Astrocyte of the spinal cord (primary cell): ENCODE results near the gene TEX26.

Source experiments
- DNase-seq: peaks from one replicate; pipeline ENCODE4 v3.0.0; 2011; ENCODE audit warnings: low read depth, low spot score
- H3K4me3 ChIP-seq: 2 replicates; pipeline ENCODE4 v1.5.1; 2011; ENCODE audit warnings: low read depth, mild to moderate bottlenecking, low read length, moderate library complexity
- CTCF ChIP-seq: IDR thresholded peaks from 2 replicates; pipeline ENCODE4 v1.5.1; 2012; ENCODE audit warnings: low read depth, mild to moderate bottlenecking, low read length, inconsistent platforms
- in situ Hi-C: cut with HindIII; loops from 2 replicates; pipeline ENCODE4 v1.10.0; 2017; ENCODE audit warnings: low sequenced_read_pairs

Gene TEX26

GRCh38 chr13:31022928-31023530 is 90.6 kb downstream of the TEX26 start:
- no peak for DNase-seq
- H3K4me3 ChIP-seq, result no peak overlapping the region
- in situ Hi-C loops, result no loop called here
- TF ChIP-seq CTCF, result no peak
